Left renal pelvis (tissue), 4 donors: ENCODE data around the gene DBX1. TPM values are rescaled to one million over a fixed set of nuclear protein-coding genes. Genes with fewer than 3 reads are reported as not detected.
"Not testable (repeated sequence)": the region's sequence is repeated elsewhere in the genome, so short reads cannot be mapped to it uniquely, and the experiment has no call there.

Experiments used
- DNase-seq, 4 donors: peaks; one replicate each; pipeline ENCODE4 v3.0.0-alpha.2; 2013; ENCODE audit warnings: low read depth in 4 of 4, low spot score in 3 of 4
- polyA plus RNA-seq, 4 donors: library from polyadenylated mRNA; unstranded; fragments of 120-200 nt; gene quantifications; one replicate each; pipeline ENCODE4 v1.2.1, GENCODE V29; 2013; ENCODE audit not compliant: insufficient read length in 4 of 4

The DBX1 gene
- polyA plus RNA-seq, 4 donors = not detected

DNA sequence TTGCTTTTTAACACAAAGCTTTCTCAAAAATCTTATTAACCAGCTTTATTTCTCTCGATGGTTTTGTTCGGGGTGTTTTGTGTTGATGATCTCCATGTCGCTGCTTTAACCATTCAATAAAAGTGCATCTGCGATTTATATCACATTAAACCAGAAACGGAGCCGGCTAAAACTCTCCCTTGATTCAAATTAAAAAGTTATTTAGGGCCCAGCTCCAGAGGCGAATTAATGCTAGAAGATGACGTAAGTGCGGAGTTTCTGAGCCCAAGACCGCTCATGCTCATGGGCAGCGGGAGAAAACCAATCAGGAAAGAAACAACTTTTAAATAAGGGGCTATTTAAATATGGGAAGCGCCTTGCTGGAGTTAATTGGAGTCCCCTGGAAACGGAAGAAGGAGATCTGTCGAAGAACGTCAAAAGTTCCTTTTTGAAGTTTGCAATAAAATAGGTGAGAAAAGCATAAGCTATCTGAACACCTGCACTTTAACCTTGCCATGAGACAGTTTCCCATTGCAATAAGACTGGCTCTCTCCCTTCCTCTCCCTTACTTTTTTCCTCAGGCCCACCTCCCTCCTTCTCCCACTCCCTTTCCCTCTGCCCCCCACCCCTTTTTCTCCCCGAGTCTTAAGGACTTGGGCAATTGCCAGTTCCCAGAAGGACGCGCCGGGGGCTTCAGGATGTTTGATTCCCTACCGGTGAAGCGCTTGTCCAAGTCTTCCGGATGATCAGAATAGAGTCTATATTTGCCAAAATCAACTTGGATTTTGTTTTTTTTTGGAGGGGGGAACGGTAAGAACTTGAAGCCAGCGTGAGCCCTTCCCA is 1.9 kb upstream of the DBX1 start:
- DNase-seq = no peak

GRCh38 chr11:20161230-20161918 is 1.1 kb upstream of the DBX1 start:
- no peak for DNase-seq

GRCh38 chr11:20159466-20160381 is 551 bp downstream of the DBX1 start:
- no peak for DNase-seq

DNA sequence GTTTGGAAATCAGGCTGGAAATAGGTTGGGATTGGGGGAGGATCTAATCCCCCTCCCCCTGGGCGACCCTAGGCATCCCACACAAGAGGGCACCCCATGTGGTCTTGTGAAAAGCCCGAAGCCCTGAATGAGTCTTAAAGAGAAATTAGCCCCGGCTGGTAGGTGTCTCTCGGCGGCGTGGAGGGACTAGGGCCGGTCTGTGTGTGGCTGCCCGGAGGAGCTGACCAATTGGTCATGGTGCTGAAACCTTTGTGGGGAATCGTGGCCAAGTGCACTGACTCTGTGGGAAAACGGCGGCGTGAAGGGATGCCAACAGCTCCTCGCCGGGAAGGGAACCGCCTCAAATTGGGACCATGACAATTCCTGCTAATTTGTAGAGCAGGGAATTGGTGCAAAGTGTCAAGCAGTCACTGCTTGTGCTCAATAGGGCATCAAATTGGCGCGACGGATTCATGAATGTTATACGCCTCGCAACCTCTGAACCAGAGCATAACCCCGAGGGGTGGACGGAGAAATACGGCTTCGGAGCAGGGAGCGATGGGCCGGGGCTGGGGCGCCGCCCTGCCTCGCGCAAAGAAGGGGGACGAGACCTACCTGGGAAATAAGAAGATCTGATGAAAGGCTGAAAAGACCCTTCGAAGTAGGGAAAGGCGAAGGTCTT is 1.5 kb downstream of the DBX1 start:
- DNase-seq = peak; percentile 48 to 78 (median 67)

DNA sequence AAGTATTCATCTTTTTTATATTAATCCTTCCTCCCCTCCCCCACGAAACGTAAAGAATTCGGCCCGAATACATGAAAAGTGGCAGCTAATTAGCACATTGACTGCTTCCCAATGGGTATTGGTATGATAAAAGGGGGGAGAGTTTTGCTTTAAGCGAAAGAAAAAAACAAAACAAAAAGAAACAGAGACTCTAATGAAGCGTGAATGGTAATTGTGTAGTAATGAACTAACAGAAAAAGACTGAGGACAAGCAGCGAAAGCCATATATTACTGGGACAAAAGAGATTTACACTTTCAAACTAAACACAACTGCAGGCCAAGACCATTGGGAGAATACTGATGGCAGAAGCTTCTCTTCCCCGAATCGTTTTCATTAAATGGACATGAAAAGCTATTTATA is 2.5 kb downstream of the DBX1 start:
- DNase-seq = no peak

DNA sequence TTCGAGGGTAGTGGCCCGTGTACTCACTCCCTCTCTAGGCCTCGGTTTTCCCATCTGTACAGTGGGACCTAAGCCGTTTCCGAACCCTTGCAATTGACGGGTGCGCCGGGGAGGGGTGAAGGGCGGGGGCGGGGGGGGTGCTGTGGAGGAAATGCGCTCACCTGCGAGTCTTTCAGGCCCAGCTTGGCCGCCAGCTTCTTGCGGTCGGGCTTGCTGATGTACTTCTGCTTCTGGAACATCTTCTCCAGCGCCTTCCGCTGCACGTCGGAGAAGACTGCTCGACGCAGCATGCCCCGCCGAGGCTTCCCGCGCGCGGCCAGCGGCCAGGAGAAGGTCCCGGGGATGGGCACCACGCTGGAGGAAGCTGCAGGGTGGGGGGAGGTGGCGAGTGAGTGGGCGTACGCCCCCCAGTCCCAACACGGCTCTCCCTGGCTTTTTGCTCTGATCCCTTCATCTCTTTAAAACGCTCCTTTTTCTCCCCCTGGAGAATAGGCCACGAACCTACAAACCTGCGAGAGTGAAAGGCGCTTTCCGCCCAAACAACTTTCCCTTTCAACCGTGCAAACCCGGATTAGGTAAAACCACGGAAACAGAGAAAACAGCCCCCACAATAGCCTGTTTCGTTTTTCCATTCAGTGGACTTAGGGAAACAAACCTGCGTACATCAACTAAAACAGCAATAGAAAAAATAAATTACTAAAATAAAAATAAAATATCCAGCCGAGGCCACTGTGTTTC is 3.2 kb downstream of the DBX1 start:
- DNase-seq = no peak

GRCh38 chr11:20156280-20156875 is 3.9 kb downstream of the DBX1 start:
- no peak for DNase-seq

- no peak for DNase-seq
Observed at GRCh38 chr11:20155683-20156279, 4.5 kb downstream of the DBX1 start.

DNA sequence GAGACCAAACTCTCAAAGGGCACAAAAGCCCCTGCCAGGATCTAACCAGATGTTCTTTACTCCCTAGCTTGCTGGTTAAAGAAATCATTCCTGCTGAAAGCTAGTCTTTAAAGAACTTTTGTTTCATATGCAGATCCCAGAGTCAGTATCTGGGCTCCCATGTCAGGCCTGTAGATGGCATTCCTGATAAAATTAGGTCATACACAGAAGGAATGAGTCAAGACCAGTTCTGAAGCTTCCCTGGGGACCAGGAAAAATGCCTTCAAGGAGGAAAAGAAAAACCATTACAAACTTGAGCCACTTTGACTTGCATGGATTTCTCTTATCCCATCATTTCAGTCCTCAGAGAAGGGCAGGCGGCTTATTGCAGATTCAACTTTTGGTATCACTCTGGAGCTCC is 5.9 kb downstream of the DBX1 start:
- no peak for DNase-seq

DNA sequence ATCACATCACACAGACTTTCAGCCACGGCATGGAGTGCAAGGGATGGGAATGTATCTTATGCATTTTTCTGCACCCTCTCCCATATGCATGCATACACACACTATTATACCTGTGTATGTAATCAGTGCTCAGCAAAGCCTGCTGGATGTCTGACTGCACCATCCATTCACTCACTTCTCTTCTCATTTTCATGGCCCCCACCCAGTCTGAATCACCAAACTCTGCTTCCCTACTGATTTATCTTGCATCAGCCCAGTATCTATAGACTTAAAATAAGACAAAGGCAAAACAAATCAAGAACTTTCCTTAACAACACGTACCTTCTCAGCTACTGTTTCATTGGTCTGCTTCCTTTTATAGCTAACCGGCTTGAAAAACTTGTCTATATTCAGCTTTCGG is 21.6 kb downstream of the DBX1 start:
- no peak for DNase-seq

DNA sequence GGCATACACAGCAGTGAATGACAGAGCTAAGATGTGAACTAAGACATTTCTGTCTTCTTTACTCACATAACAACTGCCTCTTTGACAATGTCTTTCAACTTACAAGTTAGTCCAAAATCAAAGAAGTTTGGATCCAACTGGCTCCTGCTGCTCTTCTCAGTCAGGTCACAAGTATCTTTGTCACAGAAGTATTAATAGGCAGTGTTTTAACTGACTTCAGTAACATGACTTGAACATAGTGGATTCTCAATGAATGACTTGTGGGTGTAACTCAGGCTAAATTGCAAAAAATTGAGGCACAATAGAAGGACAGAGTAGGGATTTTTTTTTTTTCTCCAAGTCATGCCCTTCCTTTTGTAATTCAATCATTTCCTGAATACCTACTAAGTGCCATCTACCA is 22.6 kb downstream of the DBX1 start:
- no peak for DNase-seq

DNA sequence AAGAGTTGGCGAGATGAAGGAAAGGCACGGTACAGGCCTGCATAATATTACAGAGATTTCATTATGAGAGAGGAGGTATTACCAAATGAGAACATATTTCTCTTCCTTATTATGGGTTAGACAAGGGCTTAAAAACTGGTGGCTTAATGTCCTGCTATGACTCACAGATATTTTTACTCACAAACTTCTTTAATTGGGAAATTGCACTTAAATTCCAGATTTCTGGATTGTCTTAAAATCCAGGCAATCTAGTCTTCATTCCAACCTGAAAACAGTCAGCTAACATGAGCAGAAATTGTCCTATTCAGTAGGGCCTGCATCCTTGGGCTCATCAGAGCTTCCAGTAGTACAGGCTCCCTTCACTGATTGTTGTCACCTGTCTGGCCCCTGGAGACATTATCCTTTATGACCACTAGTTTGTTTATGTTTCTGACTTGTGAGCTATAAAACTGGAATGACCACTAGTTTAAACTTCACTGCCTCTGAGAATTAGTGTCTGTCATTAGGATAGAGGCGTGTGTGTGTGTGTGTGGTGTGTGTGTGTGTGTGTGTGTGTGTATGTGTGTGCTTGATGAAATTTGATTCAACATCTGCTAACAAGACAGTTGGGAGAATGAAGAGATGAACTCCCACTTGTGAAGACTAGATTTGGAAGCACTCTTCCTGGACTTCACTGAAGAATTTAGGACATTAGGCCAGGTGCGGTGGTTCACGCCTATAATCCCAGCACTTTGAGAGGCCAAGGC is 25.1 kb downstream of the DBX1 start:
- no peak for DNase-seq

DNA sequence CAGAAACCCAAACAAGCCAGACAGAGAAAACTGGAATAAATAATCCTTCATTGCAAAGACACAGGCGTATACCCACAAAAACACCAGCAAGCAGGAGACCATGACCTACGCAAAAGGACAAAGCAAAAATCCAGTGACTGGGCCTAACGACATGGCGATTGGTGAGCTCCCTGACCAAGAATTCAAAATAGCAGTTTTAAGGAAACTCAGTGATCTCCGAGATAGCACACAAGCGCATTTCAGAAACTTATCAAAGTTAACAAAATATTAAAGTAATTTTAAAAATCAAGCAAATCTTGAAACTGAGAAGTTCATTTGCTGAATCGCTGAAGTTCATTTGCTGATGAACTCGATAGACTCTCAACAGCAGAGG is 27.6 kb downstream of the DBX1 start:
- no peak for DNase-seq

- peak in 2 of 4 donors; percentile 53 to 54 for DNase-seq
Observed at GRCh38 chr11:20131788-20132666, 28.2 kb downstream of the DBX1 start.

DNA sequence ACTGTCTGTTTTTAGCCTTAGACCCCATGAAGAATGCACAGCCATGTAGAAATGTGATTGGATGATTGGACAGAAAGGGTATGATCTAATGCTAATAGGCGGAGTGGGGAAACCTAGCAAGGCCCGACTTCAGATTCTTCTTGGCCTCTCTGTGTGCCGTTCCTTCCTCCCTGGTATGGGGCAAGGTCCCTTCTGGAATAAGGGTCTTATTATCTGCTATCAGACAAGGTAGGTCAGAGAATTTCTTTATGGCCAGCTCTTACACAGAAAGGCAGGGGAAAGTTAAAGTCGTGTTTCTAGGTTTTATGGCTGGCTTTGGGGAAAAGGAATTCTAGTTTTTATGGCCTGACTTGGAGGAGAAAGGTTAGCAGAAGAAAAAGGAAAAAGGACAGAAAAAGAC is 30.6 kb downstream of the DBX1 start:
- no peak for DNase-seq

DNA sequence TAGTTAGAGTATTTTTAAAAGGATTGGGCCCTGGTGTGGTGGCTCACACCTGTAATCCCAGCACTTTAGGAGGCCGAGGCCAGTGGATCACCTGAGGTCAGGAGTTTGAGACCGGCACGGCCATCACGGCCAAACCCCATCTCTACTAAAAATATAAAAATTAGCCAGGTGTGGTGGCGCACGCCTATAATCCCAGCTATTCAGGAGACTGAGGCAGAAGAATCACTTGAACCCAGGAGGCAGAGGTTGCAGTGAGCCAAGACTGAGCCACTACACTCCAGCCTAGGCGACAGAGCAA is 31.8 kb downstream of the DBX1 start:
- not testable (repeated sequence) for DNase-seq

GRCh38 chr11:20127671-20128527 is 32.4 kb downstream of the DBX1 start:
- peak in 2 of 4 donors; percentile 46 to 53 for DNase-seq
